AG04450 (cell line): ENCODE results near the gene DCAF4L1. TPM values are rescaled to one million over a fixed set of nuclear protein-coding genes. Genes with fewer than 3 reads are reported as not detected.

ENCODE experiments used
- CTCF ChIA-PET: fragments of 300-600, 350-600 bp; formaldehyde crosslinking; extraction: SDS; loops from one replicate; lab custom pipeline; 2022; ENCODE audit warnings: antibody characterized with exemption, inconsistent platforms; lab: Charles Lee
- POLR2A ChIA-PET: fragments of 350-600 bp; formaldehyde crosslinking; extraction: SDS; loops from one replicate; lab custom pipeline; 2021; ENCODE audit warnings: antibody characterized with exemption, inconsistent platforms; lab: Yijun Ruan, JAX
- DNase-seq: peaks from one replicate; pipeline ENCODE4 v3.0.0-alpha.2; 2011; ENCODE audit warnings: low read depth, low spot score
- H3K27ac ChIP-seq: one replicate; pipeline ENCODE4 v1.5.1; 2012; ENCODE audit warnings: low read depth, low read length, control low read depth
- H3K27me3 ChIP-seq: one replicate; pipeline ENCODE4 v1.6.0; 2012; ENCODE audit warnings: low read length; ENCODE audit not compliant: control insufficient read depth, insufficient read depth
- H3K4me3 ChIP-seq: 2 replicates; pipeline ENCODE4 v1.5.1; 2011; ENCODE audit warnings: mild to moderate bottlenecking, low read depth, low read length, control low read depth
- H3K9me3 ChIP-seq: 2 replicates; pipeline ENCODE4 v1.5.1; 2012; ENCODE audit warnings: low read length; ENCODE audit not compliant: control insufficient read depth, insufficient read depth
- polyA plus RNA-seq: library from polyadenylated mRNA; depleted of rRNA; stranded (reverse); fragments of >200 nt; gene quantifications from 2 replicates; pipeline ENCODE4 v1.2.3, GENCODE V29; 2011; rRNA removed
- TF ChIP-seq, protein P1 (sequence below): IDR thresholded peaks from 2 replicates; pipeline ENCODE4 v1.5.1; 2011; ENCODE audit warnings: low read depth, low read length, control low read depth, inconsistent platforms

The DCAF4L1 gene
- polyA plus RNA-seq, 1 experiment: 0.04 TPM

DNA sequence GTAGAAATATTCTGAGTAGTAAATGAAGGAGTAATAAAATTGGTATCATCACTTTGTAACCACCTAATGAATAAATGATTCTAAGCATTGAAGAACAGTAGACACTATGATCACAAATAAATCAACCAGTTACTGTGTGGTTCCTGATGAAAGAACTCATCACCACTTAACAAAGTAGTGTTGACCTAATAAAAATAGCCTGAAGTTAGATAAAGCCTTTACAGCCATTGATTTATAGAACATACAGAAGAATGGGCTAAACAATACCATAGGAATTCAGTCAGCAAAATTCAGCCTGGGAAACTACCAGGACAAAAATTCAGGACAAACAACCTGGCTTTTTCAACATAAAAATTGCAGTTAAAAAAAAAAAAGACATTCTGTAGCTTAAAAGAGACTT, 17.8 kb downstream of the DCAF4L1 start:
- ChIA-PET POLR2A (no interaction called here), CTCF (no interaction called here)
- TF ChIP-seq, protein P1, sequence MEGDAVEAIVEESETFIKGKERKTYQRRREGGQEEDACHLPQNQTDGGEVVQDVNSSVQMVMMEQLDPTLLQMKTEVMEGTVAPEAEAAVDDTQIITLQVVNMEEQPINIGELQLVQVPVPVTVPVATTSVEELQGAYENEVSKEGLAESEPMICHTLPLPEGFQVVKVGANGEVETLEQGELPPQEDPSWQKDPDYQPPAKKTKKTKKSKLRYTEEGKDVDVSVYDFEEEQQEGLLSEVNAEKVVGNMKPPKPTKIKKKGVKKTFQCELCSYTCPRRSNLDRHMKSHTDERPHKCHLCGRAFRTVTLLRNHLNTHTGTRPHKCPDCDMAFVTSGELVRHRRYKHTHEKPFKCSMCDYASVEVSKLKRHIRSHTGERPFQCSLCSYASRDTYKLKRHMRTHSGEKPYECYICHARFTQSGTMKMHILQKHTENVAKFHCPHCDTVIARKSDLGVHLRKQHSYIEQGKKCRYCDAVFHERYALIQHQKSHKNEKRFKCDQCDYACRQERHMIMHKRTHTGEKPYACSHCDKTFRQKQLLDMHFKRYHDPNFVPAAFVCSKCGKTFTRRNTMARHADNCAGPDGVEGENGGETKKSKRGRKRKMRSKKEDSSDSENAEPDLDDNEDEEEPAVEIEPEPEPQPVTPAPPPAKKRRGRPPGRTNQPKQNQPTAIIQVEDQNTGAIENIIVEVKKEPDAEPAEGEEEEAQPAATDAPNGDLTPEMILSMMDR: no peak
- Histone ChIP-seq H3K27me3 (no peaks in the 10 kb centered on the region), H3K4me3 (no peak overlapping the region), H3K9me3 (no peaks in the 10 kb centered on the region), H3K27ac (no peak overlapping the region)
- DNase-seq: no peak

DNA sequence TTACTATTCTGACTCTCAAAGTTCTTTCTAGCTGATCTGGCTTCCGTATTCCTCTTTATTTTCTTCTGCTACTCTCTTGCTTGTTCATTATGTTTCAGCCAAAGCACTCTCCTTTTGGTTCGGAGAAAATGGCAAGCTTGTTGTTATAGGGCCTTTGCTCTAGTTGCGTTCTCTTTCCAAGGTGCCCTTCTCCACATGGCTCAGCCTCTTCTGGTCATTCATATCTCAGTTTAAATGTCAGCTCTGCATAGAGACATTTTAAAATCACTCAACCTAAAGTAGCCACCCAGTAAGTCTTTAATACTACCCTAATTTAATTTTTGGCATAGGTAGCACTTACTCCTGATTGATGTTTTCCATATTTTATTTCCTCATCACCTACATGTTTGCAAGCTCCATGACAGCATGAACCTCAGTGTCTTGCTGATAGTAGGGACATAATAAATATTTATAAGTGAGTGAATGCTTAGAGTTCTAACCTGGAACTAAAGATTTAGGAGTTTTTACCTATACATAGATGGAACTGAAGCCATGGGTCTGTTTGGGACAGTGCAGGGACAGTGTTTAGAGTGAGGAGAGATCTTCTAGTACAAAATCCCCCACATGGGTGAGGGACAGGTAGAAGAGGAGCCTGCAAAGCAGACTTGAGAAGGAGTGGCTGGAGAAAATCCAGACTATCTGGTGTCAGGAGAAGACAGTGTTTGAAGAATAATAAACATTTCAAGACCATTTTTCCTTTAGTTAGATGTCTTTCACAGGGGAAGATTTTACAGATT, 26.6 kb downstream of the DCAF4L1 start:
- no peak overlapping the region for H3K27ac ChIP-seq
- no peaks in the 10 kb centered on the region for H3K27me3 ChIP-seq
- TF ChIP-seq, protein P1: no peak
- no peak for DNase-seq
- no peak overlapping the region for H3K4me3 ChIP-seq
- H3K9me3 ChIP-seq: no peaks in the 10 kb centered on the region
- ChIA-PET CTCF (no interaction called here), POLR2A (no interaction called here)

DNA sequence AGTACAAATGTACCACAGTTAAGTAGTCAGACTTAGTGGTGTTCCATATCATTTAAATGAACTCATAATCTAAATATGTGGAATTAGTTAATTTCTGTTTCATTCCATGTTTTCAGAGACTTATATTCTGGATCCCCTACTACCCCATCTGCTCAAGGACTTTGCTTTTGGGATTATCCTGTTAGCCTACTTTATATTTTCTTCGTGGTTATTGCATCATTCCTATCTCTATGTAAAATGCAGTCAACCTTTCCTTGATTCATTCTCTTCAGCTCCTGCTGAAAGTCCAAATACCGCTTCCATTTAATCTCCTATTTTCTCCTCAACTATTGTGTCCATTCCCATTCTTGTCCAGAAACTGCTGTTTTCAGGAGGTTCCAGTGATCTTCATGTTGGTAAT, 33.9 kb downstream of the DCAF4L1 start:
- Histone ChIP-seq H3K27ac (no peak overlapping the region), H3K27me3 (no peaks in the 10 kb centered on the region), H3K9me3 (no peaks in the 10 kb centered on the region), H3K4me3 (no peak overlapping the region)
- CTCF ChIA-PET: no interaction called here
- TF ChIP-seq, protein P1: no peak
- no peak for DNase-seq
- POLR2A ChIA-PET: no interaction called here

DNA sequence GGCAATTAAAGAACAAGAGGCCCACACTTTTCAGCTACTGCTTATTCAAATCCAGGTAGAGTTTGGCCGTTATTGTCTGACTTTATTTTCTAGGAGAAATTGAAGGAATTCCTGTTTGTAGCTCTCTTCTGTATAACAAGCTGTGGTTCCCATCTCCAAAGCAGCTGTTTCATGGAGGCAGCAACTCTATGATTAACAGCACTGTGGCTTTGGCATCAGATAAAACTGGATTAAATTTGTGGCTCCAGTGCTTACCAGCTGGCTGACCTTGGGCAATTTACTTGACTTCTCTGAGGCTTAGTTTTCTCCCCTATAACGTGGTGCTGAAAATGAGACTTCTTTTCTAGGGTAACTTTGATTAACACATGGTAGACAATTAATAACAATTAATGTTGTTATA, 36.9 kb downstream of the DCAF4L1 start:
- TF ChIP-seq, protein P1: no peak
- ChIA-PET POLR2A (no interaction called here), CTCF (interaction anchor here (1.2 kb wide), 1 partner anchor 9 kb away, joined by 3 read pairs; no protein-coding TSS in a partner anchor)
- Histone ChIP-seq H3K27me3 (no peaks in the 10 kb centered on the region), H3K4me3 (no peak overlapping the region), H3K9me3 (no peaks in the 10 kb centered on the region), H3K27ac (no peak overlapping the region)
- no peak for DNase-seq

Other genes with a start within 250 kb of the DCAF4L1 start
- not detected in 2 replicates for gene PHOX2B, start 233.0 kb upstream of the DCAF4L1 start, polyA plus RNA-seq
- 46.2 and 53.6 TPM in 2 replicates for gene TMEM33, start 46.3 kb upstream of the DCAF4L1 start, polyA plus RNA-seq
- gene SLC30A9, start 8.8 kb downstream of the DCAF4L1 start, polyA plus RNA-seq: 63.2 and 82.9 TPM in 2 replicates
- not detected in 2 replicates for gene BEND4, start 170.9 kb downstream of the DCAF4L1 start, polyA plus RNA-seq